ENCODE data around the gene INTS2.
"Not testable (repeated sequence)": the region's sequence is repeated elsewhere in the genome, so short reads cannot be mapped to it uniquely, and the experiment has no call there.

The INTS2 gene

GRCh38 chr17:61927208-61928100, at the start of gene INTS2:
TSS of gene INTS2 (minus strand) at chr17:61927982. CDS start at chr17:61926644, 1,338 bp downstream.
- DNase-seq (ENCODE audit: low read depth in 4 of 4, low spot score in 1 of 4) = peak; percentile 90 to 96 (median 92)

DNA sequence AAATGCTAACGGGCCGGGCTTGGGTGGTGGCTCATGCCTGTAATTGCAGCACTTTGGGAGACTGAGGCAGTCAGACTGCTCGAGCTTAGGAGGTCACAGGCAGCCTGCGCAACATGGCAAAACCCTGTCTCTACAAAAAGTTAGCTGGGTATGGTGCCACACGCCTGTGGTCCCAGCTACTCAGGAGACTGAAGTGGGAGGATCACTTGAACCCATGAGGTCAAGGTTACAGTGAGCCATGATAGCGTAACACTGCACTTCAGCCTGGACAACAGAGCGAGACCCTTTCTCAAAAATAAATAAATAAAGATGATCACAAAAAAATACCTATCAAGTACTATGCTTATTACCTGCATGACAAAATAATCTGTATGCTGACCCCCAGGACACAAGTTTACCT, 46.3 kb upstream of the INTS2 start:
- DNase-seq (ENCODE audit: low read depth in 4 of 4, low spot score in 1 of 4) = no peak

- no peak for DNase-seq (ENCODE audit: low read depth in 4 of 4, low spot score in 1 of 4)
These were observed 44.5 kb upstream of the INTS2 start for GRCh38 chr17:61972311-61972710.

DNA sequence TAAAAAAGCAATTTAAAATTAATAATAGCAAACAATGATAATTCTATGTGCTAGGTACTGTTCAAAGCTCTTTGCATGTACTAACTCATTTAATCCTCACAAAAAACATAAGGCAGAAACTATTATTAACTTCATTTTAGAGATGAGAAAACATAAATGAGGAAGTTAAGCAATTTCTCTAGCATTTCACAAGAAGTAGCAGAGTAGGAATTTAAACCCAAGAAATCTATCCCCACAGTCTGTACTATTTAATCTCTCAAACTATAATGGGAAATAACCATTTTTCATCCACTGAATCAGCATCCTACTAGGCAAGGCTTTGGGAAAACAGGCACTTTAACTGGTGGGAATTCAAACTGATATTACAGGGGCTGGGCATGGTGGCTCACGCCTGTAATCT, 42.2 kb upstream of the INTS2 start:
- DNase-seq (ENCODE audit: low read depth in 4 of 4, low spot score in 1 of 4) = no peak

DNA sequence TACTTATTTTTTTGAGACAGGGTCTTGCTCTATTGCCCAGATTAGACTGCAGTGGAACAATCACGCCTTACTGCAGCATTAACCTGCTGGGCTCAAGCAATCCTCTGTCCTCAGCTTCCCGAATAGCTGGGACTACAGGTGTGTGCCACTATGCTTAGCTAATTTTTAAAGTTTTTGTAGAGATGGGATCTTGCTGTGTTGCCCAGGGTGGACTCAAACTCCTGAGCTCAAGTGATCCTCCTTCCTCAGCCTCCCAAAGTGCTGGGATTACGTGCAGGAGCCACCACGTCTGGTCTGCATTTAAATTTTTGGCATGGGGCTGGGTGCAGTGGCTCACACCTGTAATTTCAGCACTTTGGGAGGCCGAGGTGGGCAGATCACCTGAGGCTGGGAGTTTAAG, 41.0 kb upstream of the INTS2 start:
- DNase-seq (ENCODE audit: low read depth in 4 of 4, low spot score in 1 of 4) = no peak

DNA sequence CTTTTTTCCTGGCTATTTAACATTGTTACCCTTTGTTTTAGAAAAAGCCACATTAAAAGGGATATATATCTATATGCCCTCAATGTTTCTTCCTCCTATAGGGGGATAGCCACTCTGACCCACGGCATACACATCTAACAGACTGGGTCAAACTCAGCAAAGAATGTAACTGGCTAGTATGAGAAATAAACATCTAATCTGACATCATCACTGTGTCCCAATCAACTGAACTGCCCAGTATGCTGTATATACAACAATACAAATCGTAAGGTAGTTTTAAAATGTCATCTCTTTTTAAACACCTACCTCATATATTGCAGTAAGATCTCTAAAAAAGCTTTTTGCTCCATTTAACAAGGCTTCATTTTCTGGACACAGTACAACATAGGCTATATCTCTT, 39.9 kb upstream of the INTS2 start:
- no peak for DNase-seq (ENCODE audit: low read depth in 4 of 4, low spot score in 1 of 4)

DNA sequence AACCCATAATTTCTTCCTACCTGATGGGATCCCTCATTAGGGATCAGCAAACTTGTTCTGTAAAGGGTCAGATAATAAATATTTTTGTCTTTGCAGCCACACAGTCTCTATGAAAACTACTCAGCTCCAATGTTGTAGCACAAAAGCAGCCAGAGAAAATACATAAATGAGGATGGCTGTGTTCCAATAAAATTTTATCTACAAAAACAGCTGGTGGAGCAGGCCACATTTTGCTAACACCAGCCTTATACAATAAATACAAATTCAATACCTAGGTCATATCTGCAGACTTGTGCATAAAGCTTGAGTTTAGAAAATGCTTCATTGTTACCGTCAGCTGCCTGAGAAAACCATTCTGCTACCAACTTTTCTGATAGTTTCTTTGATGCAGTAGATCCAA, 38.4 kb upstream of the INTS2 start:
- no peak for DNase-seq (ENCODE audit: low read depth in 4 of 4, low spot score in 1 of 4)

- no peak for DNase-seq (ENCODE audit: low read depth in 4 of 4, low spot score in 1 of 4)
These were observed 27.8 kb upstream of the INTS2 start for GRCh38 chr17:61955619-61956018.

DNA sequence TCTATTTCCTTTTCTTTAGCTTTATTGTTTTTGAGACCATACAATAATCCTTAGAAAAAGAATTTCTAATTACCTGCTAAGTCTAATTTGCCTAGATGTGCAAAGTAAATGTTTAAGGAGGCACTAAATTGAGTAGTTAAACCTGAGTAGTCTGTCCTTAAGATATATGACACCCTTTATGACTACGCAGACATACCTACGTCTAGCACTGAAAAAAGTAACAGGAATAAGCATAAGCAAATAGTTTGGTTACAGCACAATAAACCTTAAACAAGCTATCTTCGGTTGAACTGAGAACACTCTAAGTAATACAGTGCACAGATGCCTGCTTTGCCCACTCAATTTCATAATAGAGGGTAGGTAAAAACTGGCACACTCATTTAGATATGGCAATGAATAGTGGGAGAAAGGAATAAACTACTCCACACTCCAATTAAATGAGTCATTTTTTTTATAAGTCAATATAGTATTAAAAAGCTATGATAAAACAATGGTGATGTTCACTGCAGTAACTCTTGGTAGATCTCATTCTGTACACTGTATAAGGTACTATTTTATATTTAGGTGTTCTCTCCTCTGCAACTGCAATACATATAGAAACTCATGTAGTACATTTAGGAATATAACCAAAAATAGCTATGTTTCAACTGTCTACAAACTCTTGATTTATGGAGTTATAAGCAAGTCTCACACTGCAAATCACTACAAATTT, 19.7 kb upstream of the INTS2 start:
- DNase-seq (ENCODE audit: low read depth in 4 of 4, low spot score in 1 of 4) = no peak

DNA sequence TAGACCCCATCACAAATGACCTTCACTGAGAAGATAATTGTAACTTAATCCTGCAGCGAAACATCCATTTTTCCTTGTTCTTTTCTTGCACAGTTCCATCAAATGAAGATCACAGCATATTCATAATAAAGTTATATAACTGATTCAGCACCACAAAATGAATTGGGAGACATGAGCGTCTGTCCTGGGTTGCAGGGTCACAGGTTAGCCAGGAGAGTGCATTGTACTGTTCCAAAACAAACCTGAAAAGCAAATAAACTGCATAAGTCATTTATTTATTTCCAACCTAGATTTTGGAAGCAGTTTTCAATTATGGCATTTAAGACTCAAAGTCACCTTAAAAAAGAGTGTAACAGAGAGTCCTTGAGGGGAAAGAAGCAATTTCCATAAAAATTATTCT, 18.6 kb upstream of the INTS2 start:
- no peak for DNase-seq (ENCODE audit: low read depth in 4 of 4, low spot score in 1 of 4)

DNA sequence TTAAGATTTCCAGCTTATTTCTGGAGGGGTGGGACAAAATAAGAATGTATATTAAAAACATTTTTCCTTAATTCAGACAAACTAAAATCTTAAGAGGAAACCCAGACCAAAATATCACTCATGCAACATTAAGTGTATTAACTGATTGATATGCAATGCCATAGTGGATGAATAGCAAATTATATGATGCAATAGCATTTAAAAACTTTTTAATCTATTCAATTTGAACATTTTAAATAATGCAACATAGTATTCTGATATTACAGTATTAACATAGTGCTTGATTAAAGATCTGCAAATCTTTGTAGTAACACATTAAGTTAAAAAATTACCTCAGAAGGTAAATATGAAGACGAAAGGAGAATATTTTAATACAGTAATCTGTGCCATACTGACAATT, 15.3 kb upstream of the INTS2 start:
- no peak for DNase-seq (ENCODE audit: low read depth in 4 of 4, low spot score in 1 of 4)

- DNase-seq (ENCODE audit: low read depth in 4 of 4, low spot score in 1 of 4) = no peak
These were observed 14.3 kb upstream of the INTS2 start for GRCh38 chr17:61942085-61942484.

GRCh38 chr17:61928101-61928436, 287 bp upstream of the INTS2 start:
- no peak for DNase-seq (ENCODE audit: low read depth in 4 of 4, low spot score in 1 of 4)

- no peak for DNase-seq (ENCODE audit: low read depth in 4 of 4, low spot score in 1 of 4)
These were observed 965 bp downstream of the INTS2 start for GRCh38 chr17:61926826-61927207.

DNA sequence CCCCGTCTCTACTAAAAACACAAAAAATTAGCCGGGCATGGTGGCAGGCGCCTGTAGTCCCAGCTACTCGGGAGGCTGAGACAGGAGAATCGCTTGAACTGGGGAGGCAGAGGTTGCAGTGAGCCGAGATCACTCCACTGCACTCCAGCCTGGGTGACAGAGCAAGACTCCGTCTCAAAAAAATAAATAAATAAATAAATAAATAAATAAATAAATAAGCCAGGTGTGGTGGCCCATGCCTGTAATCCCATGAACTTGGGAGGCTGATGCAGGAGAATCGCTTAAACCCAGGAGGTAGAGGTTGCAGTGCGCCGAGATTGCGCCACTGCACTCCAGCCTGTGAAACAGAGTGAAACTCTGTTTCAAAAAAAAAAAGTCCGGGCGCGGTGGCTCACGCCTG, 12.6 kb downstream of the INTS2 start:
- DNase-seq (ENCODE audit: low read depth in 4 of 4, low spot score in 1 of 4) = not testable (repeated sequence)

- no peak for DNase-seq (ENCODE audit: low read depth in 4 of 4, low spot score in 1 of 4)
These were observed 19.3 kb downstream of the INTS2 start for GRCh38 chr17:61908292-61909037.

GRCh38 chr17:61907361-61907760, 20.4 kb downstream of the INTS2 start:
- no peak for DNase-seq (ENCODE audit: low read depth in 4 of 4, low spot score in 1 of 4)

- DNase-seq (ENCODE audit: low read depth in 4 of 4, low spot score in 1 of 4) = no peak
These were observed 23.6 kb downstream of the INTS2 start for GRCh38 chr17:61904094-61904710.

DNA sequence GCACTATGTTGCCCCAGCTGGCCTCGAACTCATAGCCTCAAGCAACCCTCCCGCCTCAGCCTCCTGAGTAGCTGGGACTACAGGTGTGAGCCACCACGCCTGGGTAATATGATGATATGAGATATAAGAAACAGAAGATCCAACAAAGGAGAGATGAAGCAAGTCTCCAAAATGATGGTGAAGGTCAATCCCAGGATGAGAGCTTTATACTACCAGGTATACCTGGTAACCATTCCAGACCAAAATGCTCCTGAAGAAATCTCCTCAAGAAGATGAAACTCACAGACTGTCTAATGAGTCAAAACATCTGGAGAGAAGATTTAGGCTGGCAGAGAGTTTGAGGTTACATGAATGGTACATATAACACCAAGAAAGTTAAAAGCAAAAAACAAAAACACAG, 24.5 kb downstream of the INTS2 start:
- DNase-seq (ENCODE audit: low read depth in 4 of 4, low spot score in 1 of 4) = no peak

DNA sequence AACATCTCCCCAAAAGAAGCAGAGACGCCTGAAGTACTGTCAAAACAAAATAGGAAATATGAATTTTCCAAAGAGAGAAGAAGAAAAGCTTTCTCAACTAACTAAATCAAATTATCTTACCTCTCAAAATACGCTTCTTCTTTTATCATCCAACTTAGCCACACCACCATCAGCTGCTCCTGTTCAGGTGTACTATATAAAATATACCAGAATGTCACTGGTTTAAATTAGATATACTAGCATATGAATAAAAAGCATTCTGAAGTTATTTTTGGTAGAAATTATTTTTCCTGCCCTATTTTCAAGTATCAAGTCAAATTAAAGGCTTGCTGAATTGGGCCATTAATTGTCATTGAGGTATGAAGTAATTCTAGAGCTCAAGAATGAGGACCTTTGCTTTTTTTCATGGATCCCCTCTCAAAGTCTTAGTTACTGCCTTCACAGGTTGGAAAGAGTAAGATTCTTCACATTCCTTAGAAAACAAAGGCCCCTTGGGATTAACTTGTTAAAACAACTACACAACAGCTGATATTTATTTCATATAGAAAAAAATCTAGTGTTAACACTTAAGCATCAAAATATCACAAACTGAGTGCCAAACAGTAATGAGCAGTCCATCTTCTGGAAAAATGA, 30.1 kb downstream of the INTS2 start:
- no peak for DNase-seq (ENCODE audit: low read depth in 4 of 4, low spot score in 1 of 4)

GRCh38 chr17:61895391-61895790, 32.4 kb downstream of the INTS2 start:
- DNase-seq (ENCODE audit: low read depth in 4 of 4, low spot score in 1 of 4) = no peak
